Activated CD4-positive, alpha-beta memory T cell treated with anti-CD3 and anti-CD28 coated beads, Interleukin-2, amount 10 ng/mL, durations not matched to agents 7 days and 5 days (primary cell): Measurements from ENCODE around the gene NTN1. TPM values are rescaled to one million over a fixed set of nuclear protein-coding genes. Genes with fewer than 3 reads are reported as not detected.

Experiments used
- CTCF ChIA-PET: fragments of 350-600 bp; sonication (Branson Sonifier 250); formaldehyde crosslinking; loops from one replicate; lab custom pipeline; 2021; ENCODE audit warnings: antibody characterized with exemption, inconsistent platforms; lab: Charles Lee
- POLR2A ChIA-PET: fragments of 350-600 bp; sonication (Branson Sonifier 250); formaldehyde crosslinking; loops from one replicate; lab custom pipeline; 2021; ENCODE audit warnings: antibody characterized with exemption; lab: Charles Lee
- DNase-seq: peaks from one replicate; pipeline ENCODE4 v3.0.0-alpha.2; 2020
- H3K27ac Mint-ChIP-seq: one replicate; pipeline ENCODE4 v1.8.0; 2021; ENCODE audit warnings: mild to moderate bottlenecking, mixed read lengths
- H3K27me3 Mint-ChIP-seq: one replicate; pipeline ENCODE4 v1.8.0; 2021; ENCODE audit warnings: mixed read lengths
- H3K36me3 Mint-ChIP-seq: one replicate; pipeline ENCODE4 v1.8.0; 2021; ENCODE audit warnings: low read depth, mixed read lengths
- H3K4me1 Mint-ChIP-seq: one replicate; pipeline ENCODE4 v1.8.0; 2021; ENCODE audit warnings: mixed read lengths
- H3K4me3 Mint-ChIP-seq: one replicate; pipeline ENCODE4 v1.8.0; 2021; ENCODE audit warnings: mild to moderate bottlenecking, mixed read lengths
- H3K9me3 Mint-ChIP-seq: one replicate; pipeline ENCODE4 v1.8.0; 2021; ENCODE audit warnings: mixed read lengths
- total RNA-seq, 2 experiments: library from RNA; stranded (reverse); gene quantifications; one replicate each; pipeline ENCODE4 v1.2.3, GENCODE V29; 2021

Gene NTN1
- total RNA-seq, 2 experiments from 2014 or later: not detected

DNA sequence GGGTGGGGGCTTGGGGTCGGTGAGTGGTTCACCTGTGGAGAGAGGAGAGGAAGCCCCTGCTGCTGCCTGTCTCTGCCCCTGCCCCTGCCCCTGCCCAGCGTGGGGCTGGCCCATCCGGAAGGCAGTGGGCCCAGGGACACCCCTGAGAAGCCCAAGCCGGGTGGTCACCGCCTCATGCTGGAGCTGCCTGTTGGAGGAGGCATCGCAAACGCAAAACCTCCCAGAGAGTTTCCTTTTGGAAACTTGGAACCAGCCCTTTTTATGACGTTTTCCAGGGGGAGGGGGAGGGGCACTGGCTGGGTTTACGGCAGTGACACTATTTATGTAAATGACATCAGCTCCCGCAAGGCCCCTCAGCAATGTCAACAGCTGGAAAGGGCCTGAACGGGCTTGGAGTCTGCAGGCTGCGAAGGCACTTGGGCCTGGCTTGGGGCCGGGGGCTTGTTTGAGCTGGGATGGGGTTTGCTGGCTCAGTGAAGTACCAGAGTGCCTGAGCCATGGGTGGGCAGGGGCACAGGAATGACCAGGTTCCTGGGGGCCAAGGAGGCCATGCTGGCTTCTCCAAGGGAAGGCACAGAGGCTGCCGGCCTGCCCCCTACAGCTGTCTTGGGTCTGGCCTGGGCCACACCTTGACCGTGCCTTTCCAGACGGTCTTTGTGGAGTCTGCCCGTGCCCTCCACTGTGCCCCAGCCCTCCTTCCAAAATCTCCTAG, 219.5 kb downstream of the NTN1 start:
- H3K4me3 Mint-ChIP-seq: no peak overlapping the region
- CTCF ChIA-PET: no interaction called here

DNA sequence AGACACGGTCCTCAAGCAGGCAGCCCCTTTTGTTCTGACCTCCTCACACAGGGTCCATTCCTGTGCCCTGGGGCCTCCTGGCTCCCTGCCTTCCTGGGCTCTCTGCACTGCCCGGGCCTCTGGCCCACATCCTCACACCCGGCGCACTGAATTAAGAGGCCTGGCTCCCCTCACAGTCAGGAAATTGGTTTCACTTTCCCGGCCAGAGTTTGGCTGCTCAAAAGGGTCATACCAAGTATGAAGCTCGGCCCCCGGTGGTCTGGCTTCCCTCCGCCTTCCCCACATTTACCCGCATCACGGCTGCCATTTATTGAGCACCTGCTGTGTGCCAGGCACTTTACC, 220.0 kb downstream of the NTN1 start:
- no peak overlapping the region for H3K27ac Mint-ChIP-seq
- H3K27me3 Mint-ChIP-seq: peaks cover 3% of the 10 kb centered on the region
- H3K4me3 Mint-ChIP-seq: no peak overlapping the region
- H3K9me3 Mint-ChIP-seq: no peaks in the 10 kb centered on the region
- H3K4me1 Mint-ChIP-seq: peaks cover 12% of the 10 kb centered on the region
- ChIA-PET CTCF (no interaction called here), POLR2A (no interaction called here)
- no peak for DNase-seq
- no peaks in the 10 kb centered on the region for H3K36me3 Mint-ChIP-seq

More for the DNA sequence above, 219.5 kb downstream of the NTN1 start:
- Mint-ChIP-seq H3K36me3 (no peaks in the 10 kb centered on the region), H3K9me3 (no peaks in the 10 kb centered on the region), H3K27ac (no peak overlapping the region), H3K27me3 (peaks cover 3% of the 10 kb centered on the region), H3K4me1 (peaks cover 12% of the 10 kb centered on the region)
- DNase-seq: no peak
- POLR2A ChIA-PET: no interaction called here

DNA sequence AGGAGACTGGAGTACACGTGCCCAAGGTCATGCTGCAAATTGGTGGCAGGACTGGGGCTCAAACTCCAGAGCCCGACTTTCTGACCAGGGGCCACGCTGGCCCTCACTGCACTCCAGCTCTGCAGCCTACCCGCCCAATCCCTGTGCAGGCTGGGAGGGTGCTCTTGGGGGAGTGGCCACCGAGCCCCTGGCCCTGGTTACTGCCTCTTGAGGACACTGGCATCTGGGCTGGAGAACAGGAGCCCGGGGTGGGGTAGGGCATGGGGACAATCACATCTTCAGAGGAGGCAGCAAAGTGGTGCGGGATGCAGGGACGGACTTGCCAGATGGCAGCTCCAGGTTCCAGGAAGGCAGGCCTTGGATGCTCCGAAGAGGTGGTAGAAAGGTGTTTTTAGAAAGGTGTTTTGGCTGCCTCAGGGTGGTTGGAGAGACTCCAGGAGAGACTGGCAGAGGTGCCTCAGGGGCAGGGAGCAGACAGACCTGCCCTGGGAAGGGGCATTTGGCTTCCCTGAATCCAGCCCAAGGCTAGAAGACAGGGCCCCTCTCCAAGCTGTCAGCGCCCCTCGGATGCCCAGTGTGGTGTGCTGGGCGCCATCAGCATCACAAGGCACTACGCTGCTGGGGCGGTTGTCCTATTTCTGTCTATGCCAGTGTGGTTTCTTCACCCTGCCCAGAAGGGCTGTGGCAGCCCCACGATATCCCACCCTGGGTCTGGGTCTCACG, 220.6 kb downstream of the NTN1 start:
- H3K4me1 Mint-ChIP-seq: peaks cover 12% of the 10 kb centered on the region

DNA sequence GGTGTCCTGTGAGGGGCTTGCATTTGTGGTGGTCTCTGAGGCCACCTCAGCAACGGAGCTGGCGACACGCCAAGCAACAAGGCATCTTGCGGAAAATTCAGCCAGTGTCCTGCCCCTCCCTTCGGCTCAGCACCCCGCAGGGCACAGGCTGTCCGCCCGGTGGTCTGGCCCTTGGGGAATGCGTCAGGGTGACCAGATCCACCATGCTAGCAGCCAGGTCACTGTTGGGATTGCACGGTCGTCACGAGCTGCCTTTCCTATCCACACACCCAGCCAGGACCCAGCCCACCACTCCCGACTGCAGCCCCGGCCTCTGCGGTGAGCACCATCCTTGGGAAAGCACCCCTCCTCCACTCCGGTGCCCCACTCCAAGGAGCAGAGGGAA, 221.2 kb downstream of the NTN1 start:
- POLR2A ChIA-PET: no interaction called here
- no peak overlapping the region for H3K4me3 Mint-ChIP-seq
- H3K9me3 Mint-ChIP-seq: no peaks in the 10 kb centered on the region
- CTCF ChIA-PET: no interaction called here
- peaks cover 12% of the 10 kb centered on the region for H3K4me1 Mint-ChIP-seq
- no peaks in the 10 kb centered on the region for H3K36me3 Mint-ChIP-seq
- H3K27ac Mint-ChIP-seq: no peak overlapping the region
- H3K27me3 Mint-ChIP-seq: peaks cover 3% of the 10 kb centered on the region
- no peak for DNase-seq

More for the DNA sequence above, 220.6 kb downstream of the NTN1 start:
- H3K27ac Mint-ChIP-seq: no peak overlapping the region
- no peak overlapping the region for H3K4me3 Mint-ChIP-seq
- no peaks in the 10 kb centered on the region for H3K36me3 Mint-ChIP-seq
- DNase-seq: no peak
- no peaks in the 10 kb centered on the region for H3K9me3 Mint-ChIP-seq
- ChIA-PET CTCF (no interaction called here), POLR2A (no interaction called here)
- H3K27me3 Mint-ChIP-seq: peaks cover 3% of the 10 kb centered on the region

- DNase-seq: no peak
- Mint-ChIP-seq H3K27me3 (peaks cover 3% of the 10 kb centered on the region), H3K36me3 (no peaks in the 10 kb centered on the region), H3K4me1 (peaks cover 12% of the 10 kb centered on the region), H3K27ac (no peak overlapping the region), H3K4me3 (no peak overlapping the region), H3K9me3 (no peaks in the 10 kb centered on the region)
- ChIA-PET CTCF (no interaction called here), POLR2A (no interaction called here)
Observed at GRCh38 chr17:9242983-9243382, 221.7 kb downstream of the NTN1 start.

DNA sequence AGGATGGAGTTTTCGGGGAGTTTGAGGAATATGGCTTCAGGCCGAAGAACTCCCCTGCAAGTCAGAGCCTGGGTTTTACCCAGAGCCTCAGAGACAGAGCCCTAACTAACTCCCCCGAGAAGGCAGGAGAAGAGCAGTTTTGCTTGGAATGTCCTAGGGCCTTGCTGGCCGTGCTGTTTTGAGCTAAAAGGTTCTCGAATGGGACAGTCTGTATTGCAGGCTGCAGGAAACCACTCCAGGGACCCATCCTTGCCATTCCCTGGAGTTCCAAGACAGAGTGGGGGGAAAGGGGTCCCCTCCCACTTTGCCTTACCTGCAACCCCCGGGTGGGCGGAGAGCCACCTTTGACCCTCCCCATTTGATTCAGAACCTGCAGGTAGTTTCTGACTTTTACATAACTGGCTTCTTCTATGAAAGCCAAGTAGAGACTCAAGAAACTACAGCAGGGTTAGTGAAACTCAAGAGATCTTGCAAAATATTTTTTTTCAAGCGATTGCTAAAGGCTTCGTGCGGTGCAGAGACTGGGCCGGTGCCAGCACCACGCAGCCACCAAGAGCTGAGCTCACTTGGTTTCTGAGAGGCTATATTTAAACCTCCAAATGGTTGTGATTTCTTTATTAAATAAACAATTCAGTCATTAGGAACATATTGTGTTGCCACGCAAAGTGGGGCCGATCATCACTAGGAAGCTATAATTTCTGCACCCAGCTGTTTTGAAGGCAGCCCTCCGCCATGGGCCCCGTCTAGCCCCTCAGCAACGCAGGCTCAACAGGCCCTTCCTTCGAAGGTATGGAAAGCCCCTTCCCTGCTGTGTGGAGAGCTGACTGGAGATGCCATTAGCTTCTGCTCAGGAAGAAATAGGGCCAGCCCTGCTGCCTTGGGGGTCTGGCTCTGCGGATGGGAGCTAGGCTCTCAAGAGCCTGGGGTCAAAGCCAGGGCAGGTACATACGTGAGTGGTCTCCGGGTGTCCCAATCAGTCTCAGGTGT, 223.0 kb downstream of the NTN1 start:
- CTCF ChIA-PET: no interaction called here
- POLR2A ChIA-PET: no interaction called here
- no peak for DNase-seq
- Mint-ChIP-seq H3K9me3 (no peaks in the 10 kb centered on the region), H3K27ac (no peak overlapping the region), H3K4me1 (peaks cover 6% of the 10 kb centered on the region), H3K27me3 (no peaks in the 10 kb centered on the region), H3K4me3 (no peak overlapping the region), H3K36me3 (no peaks in the 10 kb centered on the region)

DNA sequence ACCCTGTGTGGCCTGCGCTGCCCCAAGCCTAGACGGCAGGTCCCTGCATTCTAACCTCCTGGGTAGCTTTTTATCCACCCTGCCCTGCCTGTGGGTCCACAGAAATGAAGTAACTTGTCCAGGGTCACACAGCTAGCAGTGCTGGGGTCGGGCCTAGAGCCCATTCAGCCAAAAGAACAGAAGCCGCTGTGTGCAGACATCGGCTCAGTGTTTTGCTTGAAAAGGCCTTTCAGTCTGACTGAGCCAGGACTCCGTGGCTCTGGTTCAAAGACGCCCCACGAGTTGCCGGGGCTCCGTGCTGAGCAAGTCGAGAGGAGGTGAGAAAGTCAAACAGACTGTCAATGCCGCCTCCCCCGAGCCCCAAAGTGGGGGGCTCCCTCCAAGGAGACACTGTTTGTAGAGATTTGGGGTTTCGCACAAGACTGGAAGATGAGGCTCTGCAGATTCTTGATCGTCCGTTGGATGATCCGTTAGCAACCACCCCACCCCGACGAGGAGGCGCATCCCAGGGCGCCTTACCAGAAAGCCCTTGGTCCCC, 226.2 kb downstream of the NTN1 start:
- Mint-ChIP-seq H3K27me3 (no peaks in the 10 kb centered on the region), H3K36me3 (no peaks in the 10 kb centered on the region), H3K9me3 (no peaks in the 10 kb centered on the region), H3K4me3 (no peak overlapping the region), H3K27ac (no peak overlapping the region), H3K4me1 (peaks cover 3% of the 10 kb centered on the region)
- POLR2A ChIA-PET: no interaction called here
- CTCF ChIA-PET: no interaction called here
- DNase-seq: no peak

- no peak for DNase-seq
- H3K4me3 Mint-ChIP-seq: no peak overlapping the region
- H3K9me3 Mint-ChIP-seq: no peaks in the 10 kb centered on the region
- no peaks in the 10 kb centered on the region for H3K36me3 Mint-ChIP-seq
- H3K4me1 Mint-ChIP-seq: peaks cover 10% of the 10 kb centered on the region
- H3K27ac Mint-ChIP-seq: no peak overlapping the region
- CTCF ChIA-PET: interaction anchor here (1.5 kb wide), 1 partner anchor 43 kb away, joined by 5 read pairs; no protein-coding TSS in a partner anchor
- POLR2A ChIA-PET: no interaction called here
- H3K27me3 Mint-ChIP-seq: no peaks in the 10 kb centered on the region
Observed at GRCh38 chr17:9249245-9249953, 228.1 kb downstream of the NTN1 start.

GRCh38 chr17:9251273-9251672, 230.0 kb downstream of the NTN1 start:
- no peaks in the 10 kb centered on the region for H3K9me3 Mint-ChIP-seq
- peaks cover 10% of the 10 kb centered on the region for H3K4me1 Mint-ChIP-seq
- DNase-seq: no peak
- ChIA-PET POLR2A (no interaction called here), CTCF (interaction anchor here (0.5 to 1.5 kb wide), 2 partner anchors 41 to 104 kb away, joined by 4 to 5 read pairs; no protein-coding TSS in a partner anchor)
- H3K27me3 Mint-ChIP-seq: no peaks in the 10 kb centered on the region
- H3K27ac Mint-ChIP-seq: no peak overlapping the region
- no peak overlapping the region for H3K4me3 Mint-ChIP-seq
- no peaks in the 10 kb centered on the region for H3K36me3 Mint-ChIP-seq

DNA sequence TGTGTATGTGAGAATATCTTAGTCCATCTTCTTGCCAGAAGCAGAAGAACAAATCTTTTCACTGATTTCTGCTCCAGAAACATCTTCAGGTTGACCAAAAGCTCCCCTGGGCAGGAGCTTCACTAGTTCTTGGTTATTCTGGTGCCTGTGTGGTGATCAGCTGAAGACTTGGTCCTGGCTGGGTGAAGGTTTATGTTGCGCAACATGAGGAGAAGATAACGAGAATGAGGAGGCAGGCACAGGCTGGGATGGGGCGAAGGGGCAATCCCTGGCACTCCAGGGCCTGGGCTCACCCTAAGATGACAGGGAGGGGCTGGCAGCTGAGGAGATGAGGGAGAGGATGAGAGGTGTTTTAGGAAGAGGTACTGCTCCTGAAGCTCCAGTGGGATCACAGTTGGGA, 232.0 kb downstream of the NTN1 start:
- Mint-ChIP-seq H3K9me3 (no peaks in the 10 kb centered on the region), H3K36me3 (no peaks in the 10 kb centered on the region), H3K27ac (no peak overlapping the region), H3K27me3 (no peaks in the 10 kb centered on the region), H3K4me1 (peaks cover 10% of the 10 kb centered on the region), H3K4me3 (no peak overlapping the region)
- ChIA-PET POLR2A (no interaction called here), CTCF (no interaction called here)
- DNase-seq: no peak

DNA sequence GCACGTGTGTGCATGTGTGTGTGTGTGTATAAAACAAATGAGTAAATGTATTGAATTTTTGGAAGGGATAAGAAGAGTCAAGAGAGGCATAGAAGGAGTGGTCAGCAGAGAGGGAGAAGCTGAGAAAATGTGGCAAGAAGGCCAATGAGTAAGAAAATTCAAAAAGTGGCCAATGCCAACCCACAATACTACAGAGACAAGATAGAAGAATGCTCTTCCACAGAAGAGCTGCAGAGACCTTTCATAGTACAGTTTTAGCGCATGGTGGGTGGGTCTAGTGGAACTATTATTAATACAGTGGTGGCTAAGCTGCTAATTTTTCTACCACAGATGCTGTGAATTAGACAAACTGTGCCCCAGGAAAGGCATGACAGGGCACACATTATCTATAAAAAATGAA, 233.5 kb downstream of the NTN1 start:
- no peak overlapping the region for H3K27ac Mint-ChIP-seq
- ChIA-PET POLR2A (no interaction called here), CTCF (no interaction called here)
- no peaks in the 10 kb centered on the region for H3K36me3 Mint-ChIP-seq
- H3K9me3 Mint-ChIP-seq: no peaks in the 10 kb centered on the region
- DNase-seq: no peak
- H3K4me1 Mint-ChIP-seq: peaks cover 10% of the 10 kb centered on the region
- H3K4me3 Mint-ChIP-seq: no peak overlapping the region
- H3K27me3 Mint-ChIP-seq: no peaks in the 10 kb centered on the region

DNA sequence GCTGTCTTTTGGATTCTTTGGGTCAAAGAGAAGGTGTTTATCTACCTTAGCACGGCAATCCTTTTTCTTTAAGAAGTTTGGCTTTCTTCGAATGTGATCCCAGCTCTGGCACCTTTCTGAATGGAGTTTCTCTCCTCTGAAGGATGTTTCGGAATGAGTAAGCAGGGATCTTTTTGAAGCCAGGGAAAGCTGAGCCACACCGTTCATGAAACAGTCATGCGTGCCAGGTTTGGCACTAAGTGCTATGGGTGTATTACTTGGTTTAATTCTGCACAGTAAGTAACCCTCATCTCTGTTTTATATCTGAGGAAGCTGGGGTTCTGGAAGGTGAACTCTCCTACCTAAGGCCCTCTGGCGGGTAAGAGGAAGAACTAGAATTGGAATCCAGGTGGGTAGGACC, 234.5 kb downstream of the NTN1 start:
- no peaks in the 10 kb centered on the region for H3K9me3 Mint-ChIP-seq
- no peak overlapping the region for H3K27ac Mint-ChIP-seq
- no peaks in the 10 kb centered on the region for H3K27me3 Mint-ChIP-seq
- H3K36me3 Mint-ChIP-seq: no peaks in the 10 kb centered on the region
- no peak overlapping the region for H3K4me3 Mint-ChIP-seq
- CTCF ChIA-PET: no interaction called here
- DNase-seq: no peak
- H3K4me1 Mint-ChIP-seq: peaks cover 12% of the 10 kb centered on the region
- POLR2A ChIA-PET: no interaction called here
